Naive thymus-derived CD4-positive, alpha-beta T cell (primary cell): ENCODE results near the gene HSD17B11. TPM values are rescaled to one million over a fixed set of nuclear protein-coding genes. Genes with fewer than 3 reads are reported as not detected.

Experiments used
- microRNA-seq: library from miRNA; unstranded; fragments of <30 nt; microRNA quantifications from one replicate; pipeline ENCODE4 v1.2.0, GENCODE V29; 2022; ENCODE audit warnings: borderline microRNAs expressed
- polyA plus RNA-seq, 2 donors: library from polyadenylated mRNA; unstranded; fragments of 300-500 nt; fragmentation: Illumina TruSeq; gene quantifications; one replicate each; pipeline ENCODE4 v1.2.3, GENCODE V29; 2021
- total RNA-seq, 6 experiments: library from RNA in 5 of 6; stranded (reverse) in 5 of 6; gene quantifications; 1 replicate in 5 of 6; 2 replicates in 1 of 6; pipeline ENCODE4 v1.2.3 and lab custom pipeline; 2021 to 2026

The HSD17B11 gene
- total and polyA plus RNA-seq, 7 experiments from 2014 or later = 34.3 to 76.2 (median 68.4) TPM

Small RNAs within 50 kb of the gene (microRNA-seq; reads per million reads assigned to microRNA genes)
- gene MIR5705 = not detected

Other genes starting within 250 kb of the HSD17B11 start
- gene KLHL8, start 170.6 kb downstream of the HSD17B11 start, total RNA-seq = 10 to 100 TPM; 10.9 to 15.7 (median 11.6) TPM
- gene KLHL8, start 170.6 kb downstream of the HSD17B11 start, polyA plus RNA-seq = 10 to 100 TPM in 1 of 2 donors, 1 to 10 TPM in 1; 9.7 to 11.5 TPM
- gene HSD17B13, start 68.3 kb downstream of the HSD17B11 start, total RNA-seq = under 1 TPM; 0.19 to 0.89 (median 0.37) TPM
- gene HSD17B13, start 68.3 kb downstream of the HSD17B11 start, polyA plus RNA-seq = under 1 TPM in 1 of 2 donors, not detected in 1; 0.09 TPM
- gene NUDT9, start 31.4 kb upstream of the HSD17B11 start, total RNA-seq = 10 to 100 TPM in 4 of 5 experiments, 1 to 10 TPM in 1; 9.7 to 18.1 (median 10.5) TPM
- 10 to 100 TPM; 21.1 to 22.8 TPM for gene NUDT9, start 31.4 kb upstream of the HSD17B11 start, polyA plus RNA-seq
- gene SPARCL1, start 138.2 kb upstream of the HSD17B11 start, total RNA-seq = not detected
- not detected for gene SPARCL1, start 138.2 kb upstream of the HSD17B11 start, polyA plus RNA-seq
- gene DSPP, start 217.3 kb upstream of the HSD17B11 start, total RNA-seq = not detected
- gene DSPP, start 217.3 kb upstream of the HSD17B11 start, polyA plus RNA-seq = not detected